NCI-H1694 treated with DMSO at 0.1 percent for 48 hours (cell line): ENCODE measurements around the gene PTPRS.
"Not testable (repeated sequence)": the region's sequence is repeated elsewhere in the genome, so short reads cannot be mapped to it uniquely, and the experiment has no call there.

ENCODE experiments used
- DNase-seq: peaks from one replicate; lab custom pipeline; 2025; lab: John Stamatoyannopoulos, UW

PTPRS gene

DNA sequence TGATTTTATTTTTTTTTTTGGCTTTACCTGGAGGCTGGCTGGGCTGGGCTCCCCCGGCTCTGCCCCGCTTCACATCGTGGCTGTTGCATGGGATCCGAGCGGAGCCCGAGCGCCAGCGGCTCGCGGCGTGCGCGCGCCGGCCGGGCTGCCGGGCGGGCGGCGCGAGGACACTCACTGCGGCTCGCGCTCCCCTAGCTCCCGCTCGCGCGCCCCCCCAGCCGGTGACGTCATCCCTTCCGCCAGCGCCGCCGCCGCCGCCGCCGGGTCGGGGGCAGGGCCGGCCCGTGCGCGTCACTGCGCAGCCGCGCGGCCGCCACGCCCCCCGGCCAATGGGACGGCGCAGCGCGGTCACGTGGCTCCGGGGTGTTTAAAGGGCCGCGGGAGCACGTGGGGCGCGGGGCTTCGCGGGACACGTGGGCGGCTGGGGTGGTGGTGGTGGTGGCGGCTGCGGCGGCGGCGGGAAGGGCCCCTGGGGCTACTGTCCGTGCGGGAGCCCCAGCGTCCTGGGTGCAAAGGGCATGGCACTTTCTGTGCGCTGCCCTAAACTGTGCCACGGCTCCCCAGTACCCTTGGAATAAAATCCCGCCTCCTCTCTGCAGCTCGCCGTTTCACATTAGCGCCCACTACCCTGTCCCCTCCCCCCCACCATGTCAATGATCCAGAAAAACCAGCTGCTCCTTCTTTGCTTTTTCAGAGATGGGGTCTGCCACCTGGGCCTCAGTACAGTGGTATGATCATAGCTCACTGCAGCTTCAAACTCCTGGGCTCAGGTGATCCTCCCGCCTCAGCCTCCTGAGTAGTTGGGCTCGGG is at the start of gene PTPRS:
Gene PTPRS (minus strand): TSS at position 176 of the 811 bp plus-strand sequence. CDS start 54,672 bp downstream, outside the sequence.
- DNase-seq: peak; percentile 55

DNA sequence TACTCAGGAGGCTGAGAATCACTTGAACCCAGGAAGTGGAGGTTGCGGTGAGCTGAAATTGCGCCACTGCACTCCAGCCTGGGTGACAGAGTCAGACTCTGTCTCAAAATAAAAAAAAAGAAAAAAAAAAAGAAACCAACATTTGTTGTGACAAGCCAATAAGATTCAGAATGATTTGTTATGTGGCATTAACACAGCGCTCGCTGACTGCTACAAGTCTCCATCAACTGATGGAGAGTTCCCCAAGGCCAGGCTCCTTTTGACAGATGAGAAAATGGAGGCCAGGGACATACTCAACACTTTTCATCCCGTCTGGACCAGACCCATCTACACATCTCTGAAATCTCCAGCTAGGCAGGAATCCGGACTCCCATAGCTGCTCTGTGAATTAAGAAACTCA is 48.7 kb upstream of the PTPRS start:
- no peak for DNase-seq

- no peak for DNase-seq
Observed at GRCh38 chr19:5387472-5387871, 46.9 kb upstream of the PTPRS start.

DNA sequence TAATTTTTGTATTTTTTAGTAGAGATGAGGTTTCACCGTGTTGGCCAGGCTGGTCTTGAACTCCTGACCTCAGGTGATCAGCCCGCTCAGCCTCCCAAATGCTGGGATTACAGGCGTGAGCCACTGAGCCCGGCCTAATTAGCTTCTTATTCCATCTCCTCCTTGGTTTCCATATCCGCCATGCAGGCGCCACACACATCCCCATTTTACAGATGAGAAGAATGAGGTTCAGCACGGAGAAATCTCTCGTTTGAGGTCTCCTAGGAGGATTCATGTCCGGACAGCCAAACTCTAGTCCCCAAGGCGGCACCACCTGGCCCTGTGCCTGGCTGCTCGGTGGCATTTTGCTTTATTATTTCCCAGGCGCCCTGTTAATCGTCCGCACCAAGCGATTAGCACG is 46.2 kb upstream of the PTPRS start:
- DNase-seq: no peak

DNA sequence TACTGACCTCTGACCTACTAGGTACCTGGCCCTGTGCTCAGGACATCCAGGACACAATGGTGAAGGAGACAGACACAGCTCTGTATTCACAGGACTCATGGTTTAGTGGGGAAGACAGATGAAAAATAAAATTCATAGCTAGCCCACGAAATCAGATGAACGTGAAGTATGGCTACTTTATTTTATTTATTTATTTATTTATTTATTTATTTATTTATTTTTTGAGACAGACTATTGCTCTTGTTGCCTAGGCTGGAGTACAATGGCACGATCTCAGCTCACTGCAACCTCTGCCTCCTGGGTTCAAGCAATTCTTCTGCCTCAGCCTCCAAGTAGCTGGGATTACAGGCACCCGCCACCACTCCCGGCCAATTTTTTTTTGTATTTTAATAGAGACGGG is 40.6 kb upstream of the PTPRS start:
- not testable (repeated sequence) for DNase-seq

- DNase-seq: no peak
Observed at GRCh38 chr19:5380215-5380919, 39.8 kb upstream of the PTPRS start.

DNA sequence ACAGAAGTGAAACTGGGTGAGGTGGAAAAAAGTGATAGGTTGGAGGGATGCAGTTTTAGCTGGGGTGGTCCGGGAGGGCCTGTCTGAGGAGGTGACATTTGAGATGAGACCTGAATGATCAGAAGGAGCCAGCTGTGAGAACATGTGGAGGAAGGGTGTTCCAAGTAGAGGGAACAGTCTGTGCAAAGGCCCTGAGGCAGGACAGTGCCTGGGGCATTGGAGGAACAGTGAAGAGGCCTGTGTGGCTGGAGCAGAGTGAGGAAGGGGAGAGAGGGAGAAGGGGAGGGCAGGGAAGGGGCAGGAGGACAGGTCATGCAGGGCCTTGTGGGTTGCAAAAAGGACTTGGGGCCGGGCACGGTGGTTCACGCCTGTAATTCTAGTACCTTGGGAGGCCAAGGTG is 36.3 kb upstream of the PTPRS start:
- no peak for DNase-seq

GRCh38 chr19:5372572-5373200 is 32.1 kb upstream of the PTPRS start:
- no peak for DNase-seq

- DNase-seq: no peak
Observed at GRCh38 chr19:5369962-5370367, 29.4 kb upstream of the PTPRS start.

- DNase-seq: no peak
Observed at GRCh38 chr19:5369304-5369703, 28.7 kb upstream of the PTPRS start.

- DNase-seq: no peak
Observed at GRCh38 chr19:5367530-5368133, 27.0 kb upstream of the PTPRS start.

GRCh38 chr19:5365905-5366304 is 25.3 kb upstream of the PTPRS start:
- no peak for DNase-seq

GRCh38 chr19:5364674-5365073 is 24.1 kb upstream of the PTPRS start:
- DNase-seq: no peak

DNA sequence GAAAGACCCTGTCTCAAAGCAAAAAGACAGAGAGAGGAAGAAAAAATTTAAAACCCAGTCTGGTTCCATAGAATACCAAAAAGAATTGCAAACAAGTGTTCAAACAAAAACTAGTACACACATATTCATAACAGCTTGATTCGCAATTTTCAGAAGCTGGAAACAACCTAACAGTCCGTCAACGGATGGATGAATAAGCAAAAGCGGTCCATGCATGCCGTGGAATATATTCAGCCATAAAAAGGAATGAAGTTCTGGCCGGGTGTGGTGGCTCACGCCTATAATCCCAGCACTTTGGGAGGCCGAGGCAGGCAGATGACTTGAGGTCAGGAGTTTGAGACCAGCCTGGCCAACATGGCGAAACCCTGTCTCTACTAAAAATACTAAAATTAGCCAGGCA is 21.2 kb upstream of the PTPRS start:
- not testable (repeated sequence) for DNase-seq

- no peak for DNase-seq
Observed at GRCh38 chr19:5361407-5361806, 20.8 kb upstream of the PTPRS start.

GRCh38 chr19:5360003-5360780 is 19.6 kb upstream of the PTPRS start:
- DNase-seq: no peak

- DNase-seq: no peak
Observed at GRCh38 chr19:5358173-5358800, 17.7 kb upstream of the PTPRS start.

GRCh38 chr19:5357584-5357983 is 17.0 kb upstream of the PTPRS start:
- DNase-seq: no peak

GRCh38 chr19:5356918-5357317 is 16.3 kb upstream of the PTPRS start:
- no peak for DNase-seq

DNA sequence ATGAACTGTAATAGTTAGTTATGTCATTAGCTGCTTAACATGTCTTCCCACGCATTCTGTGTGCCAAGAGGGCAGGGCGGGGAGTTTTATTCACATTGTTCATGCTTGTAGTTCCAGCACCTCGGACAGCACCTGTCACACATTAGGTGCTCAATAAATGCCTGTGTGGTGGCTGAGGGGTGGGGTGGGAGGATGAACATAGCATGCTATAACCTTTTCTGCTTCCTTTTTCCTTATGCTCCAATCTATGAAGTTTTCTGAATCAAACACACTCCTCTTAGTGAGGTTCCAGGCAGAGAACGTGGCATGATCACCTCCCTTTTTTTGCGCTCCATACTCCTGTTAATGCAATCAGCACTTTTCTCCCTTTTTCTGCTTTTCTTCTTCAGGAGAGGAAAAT is 15.8 kb upstream of the PTPRS start:
- no peak for DNase-seq

DNA sequence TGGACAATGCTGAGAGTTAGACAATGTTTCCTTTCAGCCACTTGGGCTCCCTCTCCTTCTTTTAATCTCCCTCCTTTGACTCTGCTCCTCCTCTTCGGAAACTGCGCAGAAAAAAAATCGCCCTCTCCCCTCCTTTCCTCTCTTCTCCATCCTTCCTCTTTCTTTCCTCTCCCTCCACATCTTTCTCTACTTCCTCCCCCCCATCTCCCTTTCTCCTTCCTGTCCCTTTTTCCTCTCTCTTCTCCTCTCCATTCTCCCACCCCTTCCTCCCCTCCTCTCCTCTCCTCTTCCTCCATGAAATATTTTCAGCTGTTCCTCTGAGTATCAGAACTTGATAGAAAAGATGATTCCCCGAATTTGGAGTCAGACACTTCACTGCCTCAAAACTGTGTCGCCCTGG is 15.1 kb upstream of the PTPRS start:
- no peak for DNase-seq
